ENCODE results near the gene CARD9.

Gene CARD9

DNA sequence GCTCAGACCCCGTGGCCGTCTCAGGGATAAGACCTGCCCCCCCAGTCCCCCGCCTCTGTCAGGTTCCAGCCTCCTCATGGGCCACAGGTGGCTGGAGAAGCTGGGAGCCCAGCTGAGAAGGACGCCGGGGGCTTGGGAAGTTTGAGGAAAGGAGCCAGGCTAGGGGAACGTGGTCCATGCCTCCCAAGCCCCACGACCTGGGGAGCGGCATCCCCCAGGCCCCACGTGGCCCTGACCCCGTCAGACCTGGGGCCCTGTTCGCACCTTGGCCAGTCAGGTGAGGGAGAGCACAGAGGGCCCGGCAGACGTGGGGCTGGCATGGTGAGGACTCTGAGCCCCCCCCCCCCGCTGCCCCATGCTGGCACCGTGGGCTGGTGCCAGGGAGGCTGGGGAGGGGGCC, 42.4 kb downstream of the CARD9 start:
- H3K4me3 ChIP-seq (ENCODE audit: control insufficient read depth, low read depth, low read length) = no peak overlapping the region
- DNase-seq (ENCODE audit: low read depth) = no peak
- no peak for TF ChIP-seq CTCF (IDR thresholded peaks at IDR 0.05; ENCODE audit: control insufficient read depth, insufficient read depth, low read depth, low read length, missing control alignments)

DNA sequence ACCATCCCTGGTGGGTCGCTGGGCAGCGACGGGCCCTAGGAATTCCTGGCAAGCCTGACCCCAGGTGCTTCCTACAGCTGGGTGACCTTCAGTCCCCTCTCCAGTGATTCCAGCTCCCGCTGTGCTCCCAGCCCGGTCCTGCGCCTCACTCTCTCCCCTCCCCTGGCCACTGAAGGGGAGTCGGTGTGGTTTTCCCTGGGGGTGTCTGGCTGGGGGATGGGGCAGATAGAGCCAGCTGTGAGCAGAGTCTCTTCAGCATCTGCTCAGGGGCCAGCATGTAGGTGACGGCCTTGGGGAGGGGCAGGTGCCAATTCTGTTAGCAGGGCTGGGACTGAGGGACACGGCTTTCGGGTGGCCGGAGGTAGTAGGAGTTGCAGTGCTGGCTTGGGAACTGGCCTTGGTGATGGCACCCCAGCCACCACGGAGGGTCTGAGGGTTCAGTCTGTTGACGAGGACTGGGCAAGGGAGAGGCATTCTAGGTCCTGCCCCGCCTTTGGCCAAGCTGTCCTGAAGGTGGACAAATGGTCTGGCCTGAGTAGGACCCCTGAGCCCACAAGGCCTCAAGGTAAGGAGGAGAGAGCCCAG, 43.0 kb downstream of the CARD9 start:
- H3K4me3 ChIP-seq (ENCODE audit: control insufficient read depth, low read depth, low read length) = no peak overlapping the region
- no peak for DNase-seq (ENCODE audit: low read depth)
- TF ChIP-seq CTCF (IDR thresholded peaks at IDR 0.05; ENCODE audit: control insufficient read depth, insufficient read depth, low read depth, low read length, missing control alignments) = no peak

GRCh38 chr9:136329636-136330405, 43.6 kb downstream of the CARD9 start:
- no peak for DNase-seq (ENCODE audit: low read depth)
- peak overlapping the region; percentile 96 for H3K4me3 ChIP-seq (ENCODE audit: control insufficient read depth, low read depth, low read length)
- no peak for TF ChIP-seq CTCF (IDR thresholded peaks at IDR 0.05; ENCODE audit: control insufficient read depth, insufficient read depth, low read depth, low read length, missing control alignments)

DNA sequence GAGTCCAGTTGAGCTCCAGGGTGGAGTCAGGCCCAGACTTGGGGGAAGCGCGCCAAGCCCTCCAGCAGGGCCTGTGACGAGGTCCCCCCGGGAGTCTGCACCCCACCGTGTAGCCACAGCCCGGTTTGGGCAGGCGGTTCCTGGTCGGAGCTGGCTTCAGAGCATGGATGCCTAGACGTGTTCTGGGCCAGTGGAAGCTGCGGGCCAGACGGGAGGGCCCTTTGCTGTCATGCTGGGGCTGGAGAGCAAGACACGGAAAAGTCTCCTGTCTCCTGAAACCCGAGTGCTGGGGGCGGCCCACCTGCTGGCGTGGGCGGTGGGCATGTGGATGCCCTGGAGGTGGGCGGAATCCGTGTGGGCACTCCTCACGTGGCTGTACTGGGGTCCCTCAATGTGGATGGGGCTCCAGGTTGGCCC, 44.2 kb downstream of the CARD9 start:
- H3K4me3 ChIP-seq (ENCODE audit: control insufficient read depth, low read depth, low read length) = peak overlapping the region; percentile 96

GRCh38 chr9:136328622-136329041, 44.8 kb downstream of the CARD9 start:
- H3K4me3 ChIP-seq (ENCODE audit: control insufficient read depth, low read depth, low read length) = peak overlapping the region; percentile 96
- TF ChIP-seq CTCF (IDR thresholded peaks at IDR 0.05; ENCODE audit: control insufficient read depth, insufficient read depth, low read depth, low read length, missing control alignments) = no peak
- no peak for DNase-seq (ENCODE audit: low read depth)

More for the DNA sequence above, 44.2 kb downstream of the CARD9 start:
- no peak for DNase-seq (ENCODE audit: low read depth)
- no peak for TF ChIP-seq CTCF (IDR thresholded peaks at IDR 0.05; ENCODE audit: control insufficient read depth, insufficient read depth, low read depth, low read length, missing control alignments)

DNA sequence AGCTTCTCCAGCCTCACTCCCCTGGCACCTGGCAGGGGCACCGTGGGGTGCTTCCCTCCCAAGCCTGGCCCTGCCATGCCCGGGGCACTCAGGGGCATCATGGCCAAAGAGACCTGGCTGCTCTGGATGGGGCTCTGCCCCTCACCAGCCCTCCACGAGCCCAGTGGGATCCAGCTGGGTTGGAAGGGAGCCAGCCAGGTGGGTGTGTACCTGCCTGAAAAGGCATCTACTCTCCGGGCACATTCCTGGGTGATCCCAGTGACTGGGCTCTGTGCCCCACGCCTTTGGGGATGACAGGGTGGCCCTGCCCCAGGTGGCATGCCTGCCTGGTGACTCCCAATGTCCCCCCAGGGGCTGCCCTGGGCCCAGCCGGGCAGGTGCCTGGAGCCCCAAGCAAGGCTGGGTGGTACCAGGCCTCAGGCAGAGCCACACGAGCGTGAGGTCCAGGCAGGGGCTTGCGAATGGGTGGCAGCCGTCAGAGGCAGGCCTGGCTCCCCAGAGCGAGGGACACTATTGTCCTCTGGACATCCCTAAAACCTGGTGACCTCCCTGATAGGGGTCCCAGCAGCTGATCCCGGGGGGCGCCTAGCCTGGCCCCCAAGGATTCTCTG, 45.4 kb downstream of the CARD9 start:
- no peak for DNase-seq (ENCODE audit: low read depth)
- H3K4me3 ChIP-seq (ENCODE audit: control insufficient read depth, low read depth, low read length) = peak overlapping the region; percentile 96
- TF ChIP-seq CTCF (IDR thresholded peaks at IDR 0.05; ENCODE audit: control insufficient read depth, insufficient read depth, low read depth, low read length, missing control alignments) = no peak
